ENCODE data around the gene NPVF.

GRCh38 chr7:25180946-25181345, 47.3 kb downstream of the NPVF start:
- TF ChIP-seq CTCF (IDR thresholded peaks at IDR 0.05) (no peak), E2F6 (IDR thresholded peaks at IDR 0.05; ENCODE audit: borderline replicate concordance, low read depth) (no peak), REST (IDR thresholded peaks at IDR 0.05) (no peak), SMC3 (IDR thresholded peaks at IDR 0.05) (no peak), RFX5 (IDR thresholded peaks at IDR 0.05) (no peak)
